GM12878 (cell line): ENCODE measurements around the gene POLE2. TPM values are rescaled to one million over a fixed set of nuclear protein-coding genes. Genes with fewer than 3 reads are reported as not detected.

Source experiments
- BCL3 ChIP-seq: IDR thresholded peaks from 2 replicates; pipeline ENCODE4 v1.6.1; 2011; ENCODE audit warnings: borderline replicate concordance, low read depth, mild to moderate bottlenecking, moderate library complexity, low read length; ENCODE audit not compliant: insufficient read depth, poor library complexity, severe bottlenecking
- BHLHE40 ChIP-seq, 2 experiments: fragments of 450-650 bp in 1 of 2; IDR thresholded peaks; 2 replicates each; pipeline ENCODE4 v1.6.1; 2011 to 2017; ENCODE audit warnings: low read depth in 2 of 2, borderline replicate concordance in 1 of 2, improper control_type of control experiment in 1 of 2, low read length in 1 of 2, mild to moderate bottlenecking in 1 of 2
- CHD1 ChIP-seq: IDR thresholded peaks from 2 replicates; pipeline ENCODE4 v1.6.1; 2012; ENCODE audit warnings: low read depth, low read length, improper control_type of control experiment
- E2F4 ChIP-seq: IDR thresholded peaks from 2 replicates; pipeline ENCODE4 v1.6.1; 2012; ENCODE audit warnings: low read depth, low read length, improper control_type of control experiment
- FOXM1 ChIP-seq: IDR thresholded peaks from 2 replicates; pipeline ENCODE4 v1.6.1; 2012; ENCODE audit warnings: low read depth, mild to moderate bottlenecking, inconsistent platforms, low read length, moderate library complexity
- GABPA ChIP-seq: IDR thresholded peaks from 2 replicates; pipeline ENCODE4 v1.6.1; 2014; ENCODE audit warnings: antibody characterized with exemption, low read depth, mild to moderate bottlenecking, inconsistent platforms
- HCFC1 ChIP-seq: fragments of 150-350 bp; IDR thresholded peaks from 2 replicates; pipeline ENCODE4 v1.6.1; 2014; ENCODE audit warnings: low read length
- HSF1 ChIP-seq: fragments of 150-350 bp; IDR thresholded peaks from 2 replicates; pipeline ENCODE4 v1.6.1; 2014; ENCODE audit warnings: mild to moderate bottlenecking, low read depth, low read length
- IKZF1 ChIP-seq: fragments of 450-650 bp; conservative IDR thresholded peaks from 2 replicates; pipeline ENCODE4 v1.6.1; 2017; ENCODE audit warnings: antibody characterized with exemption, mild to moderate bottlenecking
- JUND ChIP-seq: IDR thresholded peaks from 2 replicates; pipeline ENCODE4 v1.6.1; 2012; ENCODE audit warnings: low read depth, mild to moderate bottlenecking, low read length, improper control_type of control experiment, moderate library complexity
- MTA3 ChIP-seq: IDR thresholded peaks from 2 replicates; pipeline ENCODE4 v1.6.1; 2012; ENCODE audit warnings: low read length, inconsistent platforms, borderline replicate concordance
- NBN ChIP-seq: fragments of 450-650 bp; IDR thresholded peaks from 2 replicates; pipeline ENCODE4 v1.6.1; 2016
- PAX8 ChIP-seq: fragments of 450-650 bp; IDR thresholded peaks from 2 replicates; pipeline ENCODE4 v1.6.1; 2017; ENCODE audit warnings: mild to moderate bottlenecking, moderate library complexity
- POLR2AphosphoS5 ChIP-seq: IDR thresholded peaks from 2 replicates; pipeline ENCODE4 v1.6.1; 2011; ENCODE audit warnings: mild to moderate bottlenecking, low read length, inconsistent platforms
- RAD21 ChIP-seq: IDR thresholded peaks from 2 replicates; pipeline ENCODE4 v1.6.1; 2011; ENCODE audit warnings: mild to moderate bottlenecking, low read depth, low read length, moderate library complexity; ENCODE audit not compliant: insufficient read depth
- RCOR1 ChIP-seq: conservative IDR thresholded peaks from 2 replicates; pipeline ENCODE4 v1.6.1; 2012; ENCODE audit warnings: low read depth, low read length, improper control_type of control experiment
- RUNX3 ChIP-seq: IDR thresholded peaks from 2 replicates; pipeline ENCODE4 v1.6.1; 2012; ENCODE audit warnings: low read length, inconsistent platforms
- SMC3 ChIP-seq: IDR thresholded peaks from 2 replicates; pipeline ENCODE4 v1.6.1; 2011; ENCODE audit warnings: low read length, improper control_type of control experiment, borderline replicate concordance
- TARDBP ChIP-seq: IDR thresholded peaks from 2 replicates; pipeline ENCODE4 v1.6.1; 2016; ENCODE audit warnings: borderline replicate concordance
- WRNIP1 ChIP-seq: IDR thresholded peaks from 2 replicates; pipeline ENCODE4 v1.6.1; 2011; ENCODE audit warnings: low read depth, low read length, improper control_type of control experiment, borderline replicate concordance
- ZNF24 ChIP-seq: fragments of 450-650 bp; IDR thresholded peaks from 2 replicates; pipeline ENCODE4 v1.6.1; 2017; ENCODE audit warnings: antibody characterized with exemption, mild to moderate bottlenecking
- polyA plus RNA-seq, 11 experiments: library from polyadenylated mRNA; depleted of rRNA in 4 of 11; unstranded in 6 of 11; stranded (reverse) in 5 of 11; fragments of >200 nt; fragmentation: Nextera tagmentation in 4 of 11; fragmentation: Illumina TruSeq in 1 of 11; extraction: Ambion mirVana in 4 of 11; extraction: Trizol in 1 of 11; gene quantifications; 1 replicate in 1 of 11; 2 replicates in 10 of 11; pipeline versions ENCODE4 v1.2.1 to v1.2.3, GENCODE V29; 2011 to 2016; ENCODE audit warnings: inconsistent platforms in 2 of 11, missing spikeins in 2 of 11, low read depth in 1 of 11
- total RNA-seq, 4 experiments: library from RNA; depleted of rRNA in 3 of 4; stranded (reverse); fragments of >200 nt in 3 of 4; fragmentation: Illumina TruSeq in 1 of 4; extraction: Trizol in 1 of 4; gene quantifications; 2 replicates each; pipeline versions ENCODE4 v1.2.1 to v1.2.3, GENCODE V29; 2013 to 2021
- TF ChIP-seq, protein P1 (sequence below): fragments of 450-650 bp; formaldehyde crosslinking; IDR thresholded peaks from 2 replicates; pipeline ENCODE4 v1.4.0; 2020; ENCODE audit warnings: mild to moderate bottlenecking, moderate library complexity
- TF ChIP-seq, protein P2 (sequence below): IDR thresholded peaks from 2 replicates; pipeline ENCODE4 v1.6.1; 2012; ENCODE audit warnings: low read depth, low read length, improper control_type of control experiment

Gene POLE2
- total and polyA plus RNA-seq, 10 of the 15 experiments (the other 5 are each of a cell fraction or from before 2014, with no cell fraction given) = 22.0 to 45.6 (median 38.8) TPM

- TF ChIP-seq BCL3 (no peak), BHLHE40 (IDR thresholded peaks at IDR 0.05; ENCODE audit: borderline replicate concordance in 1 of 2, low read depth in 2 of 2, low read length in 1 of 2) (peak in 1 of 2 experiments; percentile 36; a peak in 1 of 4 replicates), RUNX3 (no peak), MTA3 (no peak), RCOR1 (no peak), IKZF1 (peak; percentile 86), TARDBP (no peak), PAX8 (no peak), RAD21 (no peak), HSF1 (no peak), NBN (0 out of 2 replicates have a peak, but pooled peaks have one; percentile 21), FOXM1 (no peak), HCFC1 (no peak), GABPA (no peak), SMC3 (no peak), ZNF24 (no peak), WRNIP1 (no peak), POLR2AphosphoS5 (peak; percentile 91), JUND (no peak), CHD1 (no peak), E2F4 (no peak)
- TF ChIP-seq, protein P1, sequence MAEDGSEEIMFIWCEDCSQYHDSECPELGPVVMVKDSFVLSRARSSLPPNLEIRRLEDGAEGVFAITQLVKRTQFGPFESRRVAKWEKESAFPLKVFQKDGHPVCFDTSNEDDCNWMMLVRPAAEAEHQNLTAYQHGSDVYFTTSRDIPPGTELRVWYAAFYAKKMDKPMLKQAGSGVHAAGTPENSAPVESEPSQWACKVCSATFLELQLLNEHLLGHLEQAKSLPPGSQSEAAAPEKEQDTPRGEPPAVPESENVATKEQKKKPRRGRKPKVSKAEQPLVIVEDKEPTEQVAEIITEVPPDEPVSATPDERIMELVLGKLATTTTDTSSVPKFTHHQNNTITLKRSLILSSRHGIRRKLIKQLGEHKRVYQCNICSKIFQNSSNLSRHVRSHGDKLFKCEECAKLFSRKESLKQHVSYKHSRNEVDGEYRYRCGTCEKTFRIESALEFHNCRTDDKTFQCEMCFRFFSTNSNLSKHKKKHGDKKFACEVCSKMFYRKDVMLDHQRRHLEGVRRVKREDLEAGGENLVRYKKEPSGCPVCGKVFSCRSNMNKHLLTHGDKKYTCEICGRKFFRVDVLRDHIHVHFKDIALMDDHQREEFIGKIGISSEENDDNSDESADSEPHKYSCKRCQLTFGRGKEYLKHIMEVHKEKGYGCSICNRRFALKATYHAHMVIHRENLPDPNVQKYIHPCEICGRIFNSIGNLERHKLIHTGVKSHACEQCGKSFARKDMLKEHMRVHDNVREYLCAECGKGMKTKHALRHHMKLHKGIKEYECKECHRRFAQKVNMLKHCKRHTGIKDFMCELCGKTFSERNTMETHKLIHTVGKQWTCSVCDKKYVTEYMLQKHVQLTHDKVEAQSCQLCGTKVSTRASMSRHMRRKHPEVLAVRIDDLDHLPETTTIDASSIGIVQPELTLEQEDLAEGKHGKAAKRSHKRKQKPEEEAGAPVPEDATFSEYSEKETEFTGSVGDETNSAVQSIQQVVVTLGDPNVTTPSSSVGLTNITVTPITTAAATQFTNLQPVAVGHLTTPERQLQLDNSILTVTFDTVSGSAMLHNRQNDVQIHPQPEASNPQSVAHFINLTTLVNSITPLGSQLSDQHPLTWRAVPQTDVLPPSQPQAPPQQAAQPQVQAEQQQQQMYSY (CRISPR knock-in tag) = no peak
- TF ChIP-seq, protein P2, sequence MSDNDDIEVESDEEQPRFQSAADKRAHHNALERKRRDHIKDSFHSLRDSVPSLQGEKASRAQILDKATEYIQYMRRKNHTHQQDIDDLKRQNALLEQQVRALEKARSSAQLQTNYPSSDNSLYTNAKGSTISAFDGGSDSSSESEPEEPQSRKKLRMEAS = no peak; the same call in 1 of the 2 replicates
Measured at GRCh38 chr14:49692811-49693734, 5.1 kb upstream of the POLE2 start, which contains the start of gene KLHDC1 (continued).
